AG04449 (cell line): Measurements from ENCODE around the gene PGM1.

Experiments used
- CTCF ChIA-PET: fragments of 350-600 bp; formaldehyde crosslinking; extraction: SDS; loops from one replicate; lab custom pipeline; 2021; ENCODE audit warnings: antibody characterized with exemption; lab: Yijun Ruan, JAX
- POLR2A ChIA-PET: fragments of 400-600, 350-600 bp; formaldehyde crosslinking; extraction: SDS; loops from one replicate; lab custom pipeline; 2020; ENCODE audit warnings: antibody characterized with exemption, inconsistent platforms; lab: Yijun Ruan, JAX
- DNase-seq: peaks from one replicate; pipeline ENCODE4 v3.0.0-alpha.2; 2010; ENCODE audit warnings: low read depth, low spot score
- H3K4me3 ChIP-seq: 2 replicates; pipeline ENCODE4 v1.5.1; 2011; ENCODE audit warnings: low read depth, mild to moderate bottlenecking, control low read depth, low read length
- CTCF ChIP-seq: IDR thresholded peaks from one replicate; pipeline ENCODE4 v1.5.1; 2011; ENCODE audit warnings: mild to moderate bottlenecking, moderate library complexity, low read length, control low read depth, inconsistent platforms; ENCODE audit not compliant: insufficient read depth; ENCODE audit errors: missing control alignments

PGM1 gene

GRCh38 chr1:63593303-63593885 is at the start of gene PGM1:
Gene PGM1 (plus strand): TSS chr1:63593411. CDS start chr1:63593489, 78 bp downstream.
- no peak for DNase-seq
- TF ChIP-seq CTCF = no peak
- ChIA-PET POLR2A (interaction anchor here (0.9 kb wide), 1 partner anchor 943 kb away, joined by 3 read pairs; no protein-coding TSS in a partner anchor), CTCF (interaction anchor here (1.1 to 1.6 kb wide), 3 partner anchors 9 to 33 kb away, joined by 3 to 4 read pairs (median 3); no protein-coding TSS in a partner anchor)
- H3K4me3 ChIP-seq = peak within 1 kb of the TSS; percentile 86

- TF ChIP-seq CTCF = no peak
- ChIA-PET POLR2A (no interaction called here), CTCF (interaction anchor here (0.9 to 1.4 kb wide), 2 partner anchors 11 to 12 kb away, joined by 3 to 8 read pairs; no protein-coding TSS in a partner anchor)
- no peak for DNase-seq
- H3K4me3 ChIP-seq = no peak overlapping the region
These were observed 47.4 kb upstream of the PGM1 start for GRCh38 chr1:63545780-63546179.

- TF ChIP-seq CTCF = no peak
- ChIA-PET CTCF (interaction anchor here (1.3 to 1.7 kb wide), 2 partner anchors 8 to 10 kb away, joined by 5 to 8 read pairs; no protein-coding TSS in a partner anchor), POLR2A (no interaction called here)
- H3K4me3 ChIP-seq = no peak overlapping the region
- no peak for DNase-seq
These were observed 45.5 kb upstream of the PGM1 start for GRCh38 chr1:63547621-63548294.

- ChIA-PET POLR2A (no interaction called here), CTCF (interaction anchor here (1.3 to 1.7 kb wide), 2 partner anchors 8 to 10 kb away, joined by 5 to 8 read pairs; no protein-coding TSS in a partner anchor)
- H3K4me3 ChIP-seq = no peak overlapping the region
- TF ChIP-seq CTCF = no peak
- no peak for DNase-seq
These were observed 44.9 kb upstream of the PGM1 start for GRCh38 chr1:63548303-63548702.

GRCh38 chr1:63548877-63549276 is 44.3 kb upstream of the PGM1 start:
- DNase-seq = no peak
- TF ChIP-seq CTCF = no peak
- ChIA-PET POLR2A (no interaction called here), CTCF (interaction anchor here (1.7 kb wide), 1 partner anchor 7 kb away, joined by 8 read pairs; no protein-coding TSS in a partner anchor)
- H3K4me3 ChIP-seq = no peak overlapping the region

- no peak overlapping the region for H3K4me3 ChIP-seq
- ChIA-PET CTCF (interaction anchor here (1.1 to 14.5 kb wide), 8 partner anchors 7 to 690 kb away, joined by 3 to 154 read pairs (median 8); no protein-coding TSS in a partner anchor), POLR2A (no interaction called here)
- no peak for DNase-seq
- TF ChIP-seq CTCF = no peak
These were observed 37.7 kb upstream of the PGM1 start for GRCh38 chr1:63555480-63555879.
